SIG-M5 treated with dmso at 0.1 percent for 504 hours (cell line): ENCODE data around the gene TSNAX.
A peak's percentile ranks its signal among the peaks of the same experiment; 100 is the strongest.

Source experiments
- DNase-seq: peaks from one replicate; lab custom pipeline; 2025; ENCODE audit not compliant: unreplicated experiment; lab: John Stamatoyannopoulos, UW

Gene TSNAX

DNA sequence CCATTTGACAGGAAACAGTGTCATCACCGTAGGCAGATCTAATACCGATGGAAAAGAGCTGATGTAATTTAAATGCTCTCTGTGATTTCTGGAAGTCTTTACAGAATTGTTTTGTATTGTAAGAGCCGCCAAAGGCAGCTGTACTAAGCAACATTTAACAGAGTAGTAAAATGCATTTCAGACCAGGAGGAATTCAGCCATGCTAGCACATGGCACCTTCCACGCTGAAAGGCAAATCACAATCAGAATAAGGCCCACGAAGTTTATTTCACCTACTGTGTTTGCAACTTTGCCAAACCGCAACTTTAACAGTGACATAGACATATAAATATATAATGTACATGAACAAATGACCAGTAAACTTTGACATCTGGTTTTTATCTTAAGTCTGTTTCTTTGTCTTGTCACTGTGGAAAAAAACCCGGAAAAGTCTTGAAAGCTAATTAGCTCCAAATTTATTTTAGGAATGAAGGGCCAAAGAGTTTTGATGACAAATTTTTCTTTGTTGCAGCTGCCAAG lies 72.0 kb downstream of the TSNAX start:
- DNase-seq = no peak

DNA sequence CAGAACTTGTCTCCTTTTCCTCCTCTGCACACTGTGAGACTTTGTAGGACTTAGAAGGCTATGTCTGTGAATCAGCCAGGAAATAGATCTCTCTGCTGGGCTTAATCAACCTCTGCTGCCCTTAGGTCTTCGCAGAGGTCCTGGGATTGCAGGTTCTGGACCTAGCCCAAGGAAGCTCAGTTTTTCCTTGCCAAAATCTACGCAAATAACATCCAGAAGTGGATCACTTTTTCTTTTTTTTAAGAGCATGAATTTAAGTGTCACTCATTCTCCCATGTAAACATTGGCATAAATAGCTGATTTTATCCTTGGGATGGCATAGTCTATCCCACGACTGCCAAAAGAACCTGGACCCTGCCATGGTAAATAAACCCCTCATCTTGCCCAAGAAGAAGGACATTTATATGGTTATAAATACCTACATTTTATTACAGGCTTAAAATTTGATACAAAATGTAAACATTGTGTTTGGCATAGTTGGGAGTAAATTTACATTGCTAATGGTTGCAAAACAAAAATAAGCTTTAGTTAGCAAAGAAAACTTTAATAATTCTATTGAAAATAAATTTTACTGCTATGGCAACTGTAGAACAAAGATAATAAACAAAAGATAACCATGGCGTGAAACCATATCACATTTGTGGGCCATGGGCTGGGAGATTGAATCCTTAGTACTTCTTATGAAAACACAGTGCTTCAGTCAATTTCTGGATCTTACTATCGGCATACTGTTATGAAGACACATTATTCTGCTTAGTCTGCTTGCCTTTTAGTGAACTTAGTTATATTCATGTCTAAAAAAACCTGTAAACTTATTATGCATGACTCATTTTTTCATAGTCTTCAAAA lies 73.6 kb downstream of the TSNAX start:
- no peak for DNase-seq

DNA sequence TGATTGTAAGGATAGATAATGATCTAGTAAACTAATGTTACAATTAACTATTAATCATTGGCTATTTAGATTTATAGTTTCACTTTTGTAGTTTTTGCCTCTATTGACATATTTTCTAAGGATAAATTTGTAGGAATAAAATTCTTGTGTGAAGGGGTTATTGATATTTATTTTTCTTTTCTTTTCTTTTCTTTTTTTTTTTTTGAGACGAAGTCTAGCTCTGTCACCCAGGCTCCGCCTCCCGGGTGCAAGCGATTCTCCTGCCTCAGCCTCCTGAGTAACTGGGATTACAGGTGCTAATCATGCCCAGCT lies 74.2 kb downstream of the TSNAX start:
- no peak for DNase-seq

DNA sequence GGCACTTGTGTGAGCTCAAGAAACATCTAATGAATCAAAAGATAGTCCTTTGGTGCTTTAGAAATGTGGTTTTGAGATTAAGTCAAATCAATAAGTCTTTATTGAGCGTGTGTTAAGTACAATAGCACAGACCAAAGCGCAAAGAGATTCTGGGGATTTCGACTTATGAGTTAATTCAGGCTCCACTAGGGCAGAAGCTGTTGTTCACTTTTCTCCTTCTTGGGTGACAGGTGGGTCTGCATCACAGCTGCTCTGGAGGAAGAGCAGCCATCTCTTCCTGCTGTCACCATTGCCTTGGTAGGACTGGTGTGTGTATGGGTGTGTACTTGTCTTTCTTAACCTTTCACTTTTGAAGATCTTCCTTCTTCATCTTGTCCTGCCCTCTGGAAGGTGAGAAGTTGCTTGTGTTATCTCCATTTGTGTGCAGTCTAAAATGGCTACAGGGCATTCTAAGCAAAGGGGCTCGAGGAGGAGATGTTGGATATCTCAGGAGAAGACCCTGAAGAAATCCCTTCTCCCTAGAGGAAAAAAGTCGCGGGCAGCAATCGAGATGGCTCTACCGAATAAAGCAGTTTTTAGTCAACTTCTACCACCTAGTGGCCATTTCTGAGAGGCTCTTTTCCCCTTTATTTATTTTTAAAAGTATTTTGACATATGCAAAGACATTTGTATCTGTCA lies 75.3 kb downstream of the TSNAX start:
- DNase-seq = peak; percentile 92

DNA sequence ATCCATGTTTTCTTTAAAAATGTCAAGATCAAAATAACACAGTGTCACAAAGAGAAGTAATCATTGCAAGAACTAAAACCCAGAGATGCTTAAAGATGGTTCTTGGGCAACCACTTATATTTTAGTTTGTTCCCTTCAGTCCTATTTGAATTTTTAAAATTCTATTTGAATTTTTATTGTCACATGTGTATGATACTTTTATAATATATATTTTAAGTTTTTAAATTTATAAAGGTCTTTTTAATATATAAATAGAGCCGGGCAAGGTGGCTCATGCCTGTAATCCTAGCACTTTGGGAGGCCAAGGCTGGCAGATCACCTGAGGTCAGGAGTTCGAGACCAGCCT lies 75.8 kb downstream of the TSNAX start:
- DNase-seq = no peak

DNA sequence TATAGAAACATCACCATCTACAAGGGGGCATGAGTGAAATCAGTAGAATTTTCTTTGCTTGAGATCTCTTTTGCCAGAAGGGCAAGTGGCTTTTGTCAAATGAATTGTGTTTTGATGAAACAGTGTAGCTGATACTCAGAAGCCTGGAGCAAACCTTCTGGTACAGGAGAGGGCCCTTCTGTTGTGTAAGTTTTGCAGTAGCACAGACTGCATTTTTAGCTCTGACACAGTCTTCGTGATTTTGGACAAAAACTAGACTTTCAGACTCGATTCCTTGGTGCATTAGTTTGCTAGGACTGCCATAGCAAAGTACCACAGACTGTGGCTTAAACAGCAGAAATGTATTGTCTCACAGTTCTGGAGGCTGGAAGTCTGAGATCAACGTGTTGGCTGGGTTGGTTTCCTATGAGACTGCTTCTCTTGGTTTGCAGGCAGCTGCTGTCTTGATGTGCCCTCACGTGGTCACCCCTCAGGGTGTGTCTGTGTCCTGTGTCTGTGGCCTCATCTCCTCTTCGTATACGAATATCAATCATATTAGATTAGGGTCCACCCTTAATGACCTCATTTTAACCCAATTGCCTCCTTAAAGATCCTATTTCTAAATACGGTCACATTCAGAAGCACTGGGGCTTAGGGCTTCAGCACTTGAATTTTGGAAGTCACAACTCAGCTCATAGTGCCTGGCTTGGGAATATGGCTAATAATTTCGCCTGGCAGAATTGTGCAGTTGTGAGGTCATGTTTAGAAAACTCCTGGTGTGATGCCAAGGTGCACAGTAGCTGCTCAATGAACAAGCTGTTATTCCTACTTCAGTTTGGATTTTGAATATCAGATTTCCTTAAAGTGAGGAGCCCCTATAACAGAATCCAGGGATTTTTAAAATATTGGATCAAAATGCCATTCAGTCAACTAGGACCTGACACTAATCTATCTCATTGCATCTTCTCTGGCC lies 77.0 kb downstream of the TSNAX start:
- DNase-seq = no peak

DNA sequence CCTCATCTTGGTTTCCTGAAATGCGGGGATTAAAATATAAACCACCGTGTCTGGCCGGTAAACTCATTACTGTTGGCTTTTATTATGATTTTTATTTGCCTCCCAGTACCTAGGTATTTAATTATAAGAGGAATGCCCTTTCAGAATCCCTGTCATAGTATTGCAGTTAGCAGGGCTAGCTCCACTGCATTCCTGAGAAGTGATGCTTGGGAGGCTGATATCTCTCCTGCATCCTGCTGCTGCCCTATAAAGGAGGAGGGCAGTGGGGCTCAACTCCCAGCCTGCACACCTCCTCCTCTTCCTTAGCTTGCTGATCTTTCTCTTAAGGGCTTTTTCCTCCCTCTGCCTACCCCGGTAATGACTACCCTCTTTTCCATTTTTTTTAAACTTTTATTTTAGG lies 78.2 kb downstream of the TSNAX start:
- peak; percentile 39 for DNase-seq

DNA sequence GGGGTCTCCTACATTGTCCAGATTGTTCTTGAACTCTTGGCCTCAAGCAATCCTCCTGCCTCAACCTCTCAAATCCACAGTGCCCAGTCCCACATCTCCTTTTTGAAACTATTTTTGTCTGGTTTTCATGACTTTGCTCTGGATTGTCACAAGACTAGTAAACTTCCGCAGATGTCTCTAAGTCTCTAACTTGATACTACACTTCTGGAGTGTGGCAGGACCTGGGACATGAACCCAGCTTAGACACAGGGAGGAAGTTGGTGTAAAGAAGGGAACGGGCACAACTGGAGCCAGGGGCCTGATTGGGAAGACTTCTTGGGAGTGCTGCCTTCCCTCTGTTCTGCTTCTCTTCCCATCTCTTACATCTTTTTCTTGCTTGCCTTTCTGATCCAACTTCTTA lies 81.9 kb downstream of the TSNAX start:
- no peak for DNase-seq

DNA sequence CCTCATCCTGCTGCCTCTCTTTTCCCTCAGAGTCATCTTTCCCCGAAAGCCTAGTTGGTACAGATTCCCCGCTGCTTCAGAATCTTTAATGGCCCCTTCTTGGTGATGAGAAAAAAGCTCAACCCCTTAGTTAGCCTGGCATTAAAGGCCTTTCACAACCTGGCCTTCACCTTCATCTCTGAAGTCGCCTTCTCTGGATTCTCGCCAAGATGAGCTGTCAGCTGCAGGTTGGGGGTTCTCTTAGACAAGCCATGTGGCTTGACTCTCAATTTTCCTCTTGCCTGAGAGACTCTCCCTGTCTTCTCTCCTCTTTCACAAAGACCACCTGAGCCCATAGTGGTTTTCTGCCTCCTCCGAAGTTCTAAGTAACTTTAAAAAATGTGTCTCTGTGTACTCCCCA lies 82.6 kb downstream of the TSNAX start:
- DNase-seq = no peak

DNA sequence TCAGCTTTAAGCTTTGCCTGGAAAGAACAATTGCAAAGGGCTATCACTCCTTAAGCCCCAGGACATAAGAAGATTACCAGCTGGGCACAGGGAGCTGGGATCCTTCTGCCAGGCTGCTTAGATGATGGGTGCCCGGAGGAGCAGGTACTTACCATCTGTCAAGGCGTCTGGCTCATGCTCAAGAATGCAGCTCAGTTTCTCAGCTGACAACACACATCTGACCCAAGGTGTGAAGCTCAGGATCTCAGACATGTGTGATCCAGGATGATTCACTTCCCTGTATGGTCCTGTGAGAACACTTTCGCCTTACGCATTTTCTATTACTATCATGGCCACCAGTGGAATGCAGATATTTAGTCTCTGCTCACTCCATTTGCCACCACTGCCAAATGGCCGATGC lies 83.4 kb downstream of the TSNAX start:
- no peak for DNase-seq

DNA sequence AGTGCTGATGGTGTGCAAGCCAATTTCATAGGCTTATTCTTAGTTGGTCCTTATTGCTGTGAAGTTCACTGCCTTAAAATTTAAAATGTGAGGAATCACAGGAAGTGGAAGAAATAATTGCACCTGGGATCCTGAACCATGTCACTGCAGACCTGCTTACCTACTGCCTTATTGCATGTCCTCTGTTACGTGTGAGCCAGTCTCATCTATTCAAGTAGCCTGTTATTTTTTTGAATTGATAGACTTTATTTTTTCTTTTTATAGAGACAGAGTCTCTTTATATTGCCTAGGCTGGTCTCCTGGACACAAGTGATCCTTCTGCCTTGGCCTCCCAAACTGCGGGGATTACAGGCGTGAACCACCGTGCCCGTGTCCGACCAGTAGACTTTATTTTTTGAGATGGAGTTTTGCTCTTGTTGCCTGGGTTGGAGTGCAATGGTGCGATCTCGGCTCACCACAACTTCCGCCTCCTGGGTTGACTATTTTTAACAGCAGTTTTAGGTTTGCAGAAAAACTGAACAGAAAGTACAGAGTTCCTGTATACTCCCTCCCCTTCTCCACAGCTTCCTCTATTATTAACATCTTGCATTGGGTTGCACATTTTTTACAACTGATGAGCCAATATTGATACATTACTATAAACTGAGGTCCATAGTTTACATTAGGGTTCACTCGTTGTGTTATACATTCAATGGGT lies 84.1 kb downstream of the TSNAX start:
- DNase-seq = peak; percentile 100

DNA sequence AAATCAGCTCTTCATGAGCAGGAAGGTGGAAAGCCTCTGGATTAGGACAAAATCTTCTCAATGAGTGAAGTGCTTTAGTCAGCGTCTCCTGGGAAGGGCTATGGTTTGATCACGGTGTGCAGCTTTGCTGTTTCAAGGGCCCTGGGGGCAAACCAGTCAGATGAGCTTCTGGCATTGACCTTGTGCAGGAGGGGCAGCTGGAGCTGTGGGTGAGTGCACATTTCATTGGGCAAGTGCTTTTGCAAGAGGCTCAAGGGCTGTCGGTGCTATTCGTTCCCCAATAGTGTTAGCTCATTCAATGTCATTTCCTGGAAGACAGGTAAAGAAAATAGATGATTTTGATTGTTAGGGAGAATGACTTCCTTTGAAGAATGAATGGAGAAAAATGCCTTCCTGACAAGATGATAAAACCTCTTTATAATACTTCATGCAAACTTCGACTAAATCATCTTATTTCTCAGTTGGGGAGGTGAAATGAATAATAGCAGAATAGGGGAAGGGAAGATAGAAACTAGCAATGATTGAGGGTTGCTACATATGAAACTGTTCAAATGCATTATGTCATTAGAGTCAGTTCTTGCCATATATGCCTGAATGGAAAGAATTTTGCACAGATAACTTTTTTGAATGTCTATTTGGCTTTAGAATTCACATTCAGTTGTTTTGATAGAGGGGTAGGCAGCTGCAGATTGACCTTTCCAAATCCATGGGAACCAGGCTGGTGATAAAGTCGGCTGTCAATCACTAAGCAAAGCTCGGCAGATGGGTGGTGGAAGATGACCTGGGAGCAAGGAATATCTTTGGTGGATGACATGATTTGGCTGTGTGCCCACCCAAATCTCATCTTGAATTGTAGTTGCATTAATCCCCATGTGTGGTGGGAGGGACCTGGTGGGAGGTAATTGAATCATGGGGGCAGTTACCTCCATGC lies 85.2 kb downstream of the TSNAX start:
- peak; percentile 87 for DNase-seq
